PC-9 (cell line): ENCODE data around the gene PCED1B.

Experiments used
- EZH2 ChIP-seq: fragments of 200-600 bp; sonication (generic); IDR thresholded peaks from 2 replicates; pipeline ENCODE4 v1.8.0; 2017; ENCODE audit warnings: antibody characterized with exemption, low read depth
- TF ChIP-seq, protein P1 (sequence below): fragments of 200-600 bp; sonication (generic); conservative IDR thresholded peaks from 2 replicates; pipeline ENCODE4 v1.6.1; 2017; ENCODE audit warnings: mixed run types, antibody characterized with exemption, mild to moderate bottlenecking, moderate library complexity

- TF ChIP-seq, protein P1, sequence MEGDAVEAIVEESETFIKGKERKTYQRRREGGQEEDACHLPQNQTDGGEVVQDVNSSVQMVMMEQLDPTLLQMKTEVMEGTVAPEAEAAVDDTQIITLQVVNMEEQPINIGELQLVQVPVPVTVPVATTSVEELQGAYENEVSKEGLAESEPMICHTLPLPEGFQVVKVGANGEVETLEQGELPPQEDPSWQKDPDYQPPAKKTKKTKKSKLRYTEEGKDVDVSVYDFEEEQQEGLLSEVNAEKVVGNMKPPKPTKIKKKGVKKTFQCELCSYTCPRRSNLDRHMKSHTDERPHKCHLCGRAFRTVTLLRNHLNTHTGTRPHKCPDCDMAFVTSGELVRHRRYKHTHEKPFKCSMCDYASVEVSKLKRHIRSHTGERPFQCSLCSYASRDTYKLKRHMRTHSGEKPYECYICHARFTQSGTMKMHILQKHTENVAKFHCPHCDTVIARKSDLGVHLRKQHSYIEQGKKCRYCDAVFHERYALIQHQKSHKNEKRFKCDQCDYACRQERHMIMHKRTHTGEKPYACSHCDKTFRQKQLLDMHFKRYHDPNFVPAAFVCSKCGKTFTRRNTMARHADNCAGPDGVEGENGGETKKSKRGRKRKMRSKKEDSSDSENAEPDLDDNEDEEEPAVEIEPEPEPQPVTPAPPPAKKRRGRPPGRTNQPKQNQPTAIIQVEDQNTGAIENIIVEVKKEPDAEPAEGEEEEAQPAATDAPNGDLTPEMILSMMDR, result no peak
- TF ChIP-seq EZH2, result no peak
Measured at GRCh38 chr12:47267571-47267970, 188.2 kb downstream of the PCED1B start.
